Stimulated activated CD8-positive, alpha-beta memory T cell treated with anti-CD3 and anti-CD28 coated beads, Interleukin-15, amount 100 ng/mL, for 24 hours (primary cell): ENCODE results near the gene DMRT2.

Experiments used
- DNase-seq: peaks from one replicate; pipeline ENCODE4 v3.0.0-alpha.2; 2020; ENCODE audit warnings: low read depth

Gene DMRT2

DNA sequence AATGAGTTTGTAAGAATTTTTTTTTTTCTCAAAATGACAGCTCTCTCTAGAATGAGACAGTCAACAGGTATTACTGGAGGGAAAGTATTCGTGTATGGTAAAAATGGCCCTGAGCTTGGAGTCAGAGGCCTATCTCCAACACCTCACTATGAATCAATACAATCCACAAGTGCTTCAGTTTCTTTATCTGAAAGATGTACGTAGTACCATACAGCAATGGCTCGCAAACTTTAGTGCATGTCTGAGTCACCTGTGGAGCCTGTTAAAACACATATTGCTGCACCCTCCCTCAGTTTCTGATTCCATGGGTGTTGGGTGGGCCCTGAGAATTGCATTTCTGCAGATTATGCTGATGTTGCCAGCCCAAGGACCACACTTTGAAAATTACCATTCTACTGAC lies 44.6 kb downstream of the DMRT2 start:
- no peak for DNase-seq

DNA sequence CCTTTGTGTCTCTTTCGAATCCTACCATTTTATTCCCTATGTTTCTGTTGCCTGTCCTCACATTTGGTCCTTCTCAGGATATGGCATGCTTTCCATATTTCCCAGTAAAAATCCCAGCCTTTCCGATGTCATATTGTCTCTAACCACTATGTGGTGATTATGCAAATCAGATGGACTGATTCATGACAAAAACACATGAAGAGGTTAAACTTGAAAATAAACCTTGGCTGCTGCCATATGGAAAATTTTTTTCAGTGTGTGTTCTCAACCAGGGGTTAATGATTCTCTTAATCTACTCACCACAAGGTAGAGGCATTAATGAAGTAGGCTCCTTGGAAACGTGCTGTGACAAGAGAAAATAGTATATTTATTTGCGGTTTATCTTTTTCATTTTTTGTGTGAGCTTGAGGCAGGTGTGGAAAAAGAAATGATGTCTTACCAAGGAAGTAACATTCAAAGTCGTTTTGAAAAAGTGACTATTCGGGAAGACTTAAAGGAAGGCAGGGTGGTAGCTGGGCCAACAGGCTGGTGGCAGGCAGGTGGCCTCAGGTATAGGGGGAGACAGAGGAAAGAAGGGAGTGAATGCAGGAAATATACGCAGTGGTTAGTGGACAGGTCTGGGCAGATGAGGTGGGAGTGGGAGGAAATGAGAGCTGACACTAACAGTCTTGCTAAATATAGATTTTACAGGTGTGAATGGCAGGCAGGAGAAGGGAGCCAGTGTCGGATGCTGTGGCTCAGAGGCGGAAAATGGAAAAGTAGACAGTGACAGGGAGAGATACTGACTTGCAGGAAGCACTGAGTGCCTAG lies 46.2 kb downstream of the DMRT2 start:
- DNase-seq, result no peak

DNA sequence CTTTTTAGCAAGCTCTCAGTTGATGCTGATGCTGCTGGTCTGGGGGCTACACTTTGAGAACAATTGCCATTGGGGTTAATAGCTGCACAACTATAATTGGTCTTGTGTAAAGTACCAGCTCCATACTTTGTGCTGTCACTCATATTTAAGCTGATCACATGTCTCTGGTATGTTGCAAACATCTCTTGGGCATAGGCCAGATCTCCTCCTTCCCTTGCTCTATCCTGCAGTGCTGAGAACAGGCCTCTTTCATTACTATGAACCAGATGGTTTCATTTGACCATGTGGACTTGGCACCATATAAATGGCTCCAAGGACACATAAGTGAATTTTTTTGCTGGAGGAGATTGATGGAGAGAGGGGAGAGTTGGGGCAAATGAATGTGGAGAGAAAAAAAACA lies 48.4 kb downstream of the DMRT2 start:
- DNase-seq, result no peak

DNA sequence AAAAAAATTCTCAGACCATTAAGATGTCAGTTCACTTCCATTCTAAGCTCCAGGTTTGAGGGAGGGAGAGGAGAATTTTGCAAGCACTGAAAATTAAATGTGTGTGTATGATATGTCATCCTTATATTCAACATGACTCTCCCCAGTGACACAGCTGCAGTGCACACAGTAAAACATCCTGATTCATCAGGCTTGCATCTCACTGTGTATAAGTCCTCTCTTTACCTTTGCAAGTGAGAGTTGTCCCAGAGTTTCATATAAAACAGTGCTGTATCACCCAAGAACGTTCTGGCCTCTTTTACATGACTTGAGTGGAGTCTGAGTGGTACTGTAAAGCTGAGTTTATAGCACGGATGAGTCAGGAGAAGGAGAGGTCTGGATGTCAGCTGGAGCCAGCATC lies 50.0 kb downstream of the DMRT2 start:
- DNase-seq, result no peak

DNA sequence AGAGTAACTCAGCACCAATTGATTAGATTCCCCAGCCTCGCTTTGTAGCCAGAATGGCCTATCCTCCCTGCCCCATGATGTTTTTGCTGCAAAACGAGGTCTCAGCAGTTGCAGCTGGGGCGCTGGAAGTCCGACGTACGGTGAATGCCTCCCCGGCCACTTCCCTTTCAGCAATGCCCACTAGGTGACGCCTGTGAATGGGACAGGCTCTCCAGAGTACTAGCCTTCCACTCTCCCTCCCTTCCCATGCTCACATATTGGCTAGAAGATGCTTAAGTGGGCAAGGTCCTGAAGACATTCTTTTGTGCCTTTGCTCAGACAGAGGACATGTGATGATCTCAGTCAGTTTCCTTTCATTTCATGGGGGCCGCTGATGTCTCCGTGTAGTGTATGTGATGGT lies 50.8 kb downstream of the DMRT2 start:
- DNase-seq, result no peak

DNA sequence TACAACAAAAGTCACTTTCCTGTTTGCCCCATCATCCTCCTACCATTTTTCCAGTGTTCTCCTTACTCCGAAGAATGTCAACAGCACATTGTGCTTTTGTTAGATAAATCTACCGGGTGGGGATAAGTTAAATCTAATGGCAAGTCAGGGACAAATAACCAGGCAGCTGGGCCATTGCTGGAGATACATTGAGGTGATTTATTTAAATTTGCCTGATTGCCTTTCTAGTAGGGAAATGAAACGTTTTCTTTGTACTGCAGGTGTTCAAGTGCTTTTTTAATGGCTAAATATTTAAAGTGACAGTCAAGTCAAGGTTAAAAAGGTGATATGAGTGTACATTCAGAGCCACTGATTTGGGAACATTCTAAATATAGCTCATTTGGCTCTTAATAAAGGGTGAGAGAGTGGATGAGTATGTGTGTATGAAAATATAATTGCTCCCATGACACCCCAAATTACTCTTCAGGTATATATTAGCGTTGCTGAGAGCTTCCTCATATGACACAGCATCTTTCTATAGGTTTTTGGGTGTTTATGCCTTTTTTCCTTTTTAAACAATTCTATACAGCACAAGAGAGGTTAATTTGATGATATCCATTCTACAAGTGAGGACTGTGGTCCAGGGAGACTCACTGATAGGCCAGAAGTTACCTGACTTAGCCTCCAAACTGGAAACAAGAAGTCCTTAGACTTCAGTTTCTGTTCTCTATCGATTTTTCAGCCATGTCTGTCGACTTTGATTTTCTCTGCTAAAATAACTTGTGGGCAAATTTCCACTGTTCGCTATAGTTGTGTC lies 51.9 kb downstream of the DMRT2 start:
- DNase-seq, result no peak

DNA sequence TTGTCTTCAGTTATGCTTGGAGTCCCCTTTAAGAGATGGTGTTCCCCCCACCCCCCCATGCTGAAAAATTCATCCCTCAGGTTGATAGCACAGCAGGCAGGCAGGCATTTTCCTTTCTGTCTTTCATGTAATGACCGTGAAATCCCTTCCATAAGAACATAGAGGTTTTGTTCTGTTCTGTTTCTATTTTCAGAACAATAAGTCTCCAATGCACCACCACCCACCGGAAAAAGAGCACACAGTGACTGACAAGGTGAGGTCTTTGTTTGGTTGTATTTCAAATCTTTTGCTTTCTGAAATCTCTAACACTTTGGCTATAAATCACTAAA lies 52.4 kb downstream of the DMRT2 start:
- DNase-seq, result no peak
